Natural killer cell (primary cell): Measurements from ENCODE around the gene APC2. TPM values are rescaled to one million over a fixed set of nuclear protein-coding genes. Genes with fewer than 3 reads are reported as not detected.

Experiments
- ATAC-seq, 3 donors: fragments of 150-1000 bp in 2 of 3; fragments of 200-7000 bp in 1 of 3; cut with Tn5 transposase; 1 replicate in 1 of 3; 2 replicates in 2 of 3; pipeline ENCODE4 v1.10.0; 2021; ENCODE audit warnings: mild to moderate bottlenecking in 2 of 3, moderate library complexity in 2 of 3
- DNase-seq, 2 donors: peaks; one replicate each; pipeline versions ENCODE4 v3.0.0 to v3.0.0-alpha.2; 2013 to 2021; ENCODE audit warnings: mixed read lengths in 1 of 2
- H3K27ac ChIP-seq: one replicate; pipeline ENCODE4 v1.5.1; 2013; ENCODE audit warnings: mild to moderate bottlenecking, low read length
- H3K27me3 ChIP-seq: one replicate; pipeline ENCODE4 v1.6.1; 2013; ENCODE audit warnings: low read length; ENCODE audit not compliant: control insufficient read depth, insufficient read depth
- H3K36me3 ChIP-seq: one replicate; pipeline ENCODE4 v1.6.1; 2013; ENCODE audit warnings: low read length; ENCODE audit not compliant: control insufficient read depth, insufficient read depth
- H3K4me1 ChIP-seq: one replicate; pipeline ENCODE4 v1.6.1; 2013; ENCODE audit warnings: low read length; ENCODE audit not compliant: control insufficient read depth, insufficient read depth
- H3K4me3 ChIP-seq: one replicate; pipeline ENCODE4 v1.5.1; 2013; ENCODE audit warnings: low read length
- H3K9me3 ChIP-seq: one replicate; pipeline ENCODE4 v1.6.1; 2013; ENCODE audit warnings: low read length; ENCODE audit not compliant: control insufficient read depth, insufficient read depth
- H3K27ac Mint-ChIP-seq, 2 donors: one replicate each; pipeline ENCODE4 v1.8.0; 2022; ENCODE audit warnings: mild to moderate bottlenecking in 2 of 2, mixed read lengths in 2 of 2, moderate library complexity in 1 of 2
- H3K27me3 Mint-ChIP-seq, 2 donors: one replicate each; pipeline ENCODE4 v1.8.0; 2022; ENCODE audit warnings: low read depth in 2 of 2, mixed read lengths in 2 of 2
- H3K36me3 Mint-ChIP-seq: one replicate; pipeline ENCODE4 v1.8.0; 2022; ENCODE audit warnings: mixed read lengths
- H3K4me1 Mint-ChIP-seq, 2 donors: one replicate each; pipeline ENCODE4 v1.8.0; 2022; ENCODE audit warnings: mixed read lengths in 2 of 2
- H3K4me3 Mint-ChIP-seq: one replicate; pipeline ENCODE4 v1.8.0; 2022; ENCODE audit warnings: mild to moderate bottlenecking, moderate library complexity, mixed read lengths
- H3K9me3 Mint-ChIP-seq, 2 donors: one replicate each; pipeline ENCODE4 v1.8.0; 2022; ENCODE audit warnings: mixed read lengths in 2 of 2
- CTCF ChIP-seq: fragments of 200-600 bp; IDR thresholded peaks from one replicate; pipeline ENCODE4 v1.8.0; 2022; ENCODE audit warnings: antibody characterized with exemption
- WGBS: methylation state at CpG from one replicate; pipeline ENCODE4 v1.1.7; 2013; ENCODE audit warnings: missing lambda C conversion rate; ENCODE audit not compliant: insufficient coverage; 5-methylcytosine and 5-hydroxymethylcytosine counted together
- intact Hi-C: fragments of 100-400 bp; cut with micrococcal nuclease; formaldehyde crosslinking; loops from one replicate; pipeline ENCODE4 v1.14.2; 2022
- total RNA-seq, 4 donors: library from RNA; stranded (reverse); fragments of 120-200 nt in 1 of 4; gene quantifications; one replicate each; pipeline versions ENCODE4 v1.2.3 to v1.2.4, GENCODE V29; 2013 to 2022

Gene APC2
- total RNA-seq, 3 donors from 2014 or later (not counting 1 experiment from before 2014, with no cell fraction given): 0.14 to 0.58 (median 0.27) TPM

GRCh38 chr19:1430246-1430645 lies 19.7 kb upstream of the APC2 start:
- TF ChIP-seq CTCF: no peak
- ATAC-seq (no peak), DNase-seq (no peak)
- H3K4me1 Mint-ChIP-seq: no peaks in the 10 kb centered on the region
- H3K4me3 Mint-ChIP-seq: no peak overlapping the region
- Histone ChIP-seq H3K4me3 (no peak overlapping the region), H3K27ac (no peak overlapping the region), H3K4me1 (no peaks in the 10 kb centered on the region), H3K36me3 (peaks cover 66% of the 10 kb centered on the region), H3K9me3 (no peaks in the 10 kb centered on the region), H3K27me3 (no peaks in the 10 kb centered on the region)
- intact Hi-C loops: no loop called here
- no peaks in the 10 kb centered on the region for H3K27me3 Mint-ChIP-seq
- no peak overlapping the region for H3K27ac Mint-ChIP-seq
- H3K36me3 Mint-ChIP-seq: no peaks in the 10 kb centered on the region
- 97% methylated on average over 11 of the region's 14 CpGs for WGBS
- H3K9me3 Mint-ChIP-seq: no peaks in the 10 kb centered on the region

- intact Hi-C loops: no loop called here
- no peaks in the 10 kb centered on the region for H3K4me1 ChIP-seq
- 95% methylated on average over 24 of the region's 24 CpGs for WGBS
- Mint-ChIP-seq H3K36me3 (no peaks in the 10 kb centered on the region), H3K4me1 (no peaks in the 10 kb centered on the region), H3K9me3 (no peaks in the 10 kb centered on the region), H3K27me3 (no peaks in the 10 kb centered on the region), H3K4me3 (no peak overlapping the region), H3K27ac (peak overlapping the region in 1 of 2 donors; percentile 44)
- no peak overlapping the region for H3K27ac ChIP-seq
- H3K4me3 ChIP-seq: no peak overlapping the region
- no peak for TF ChIP-seq CTCF
- no peaks in the 10 kb centered on the region for H3K27me3 ChIP-seq
- no peaks in the 10 kb centered on the region for H3K9me3 ChIP-seq
- H3K36me3 ChIP-seq: peaks cover 57% of the 10 kb centered on the region
- DNase-seq (no peak), ATAC-seq (no peak)
These were observed 18.0 kb upstream of the APC2 start for GRCh38 chr19:1431759-1432506.

GRCh38 chr19:1432507-1432887 lies 17.4 kb upstream of the APC2 start:
- H3K9me3 ChIP-seq: no peaks in the 10 kb centered on the region
- no peaks in the 10 kb centered on the region for H3K27me3 ChIP-seq
- DNase-seq: no peak
- no peak for TF ChIP-seq CTCF
- peaks cover 57% of the 10 kb centered on the region for H3K36me3 ChIP-seq
- H3K27me3 Mint-ChIP-seq: no peaks in the 10 kb centered on the region
- H3K4me1 Mint-ChIP-seq: no peaks in the 10 kb centered on the region
- H3K27ac ChIP-seq: no peak overlapping the region
- H3K4me3 ChIP-seq: no peak overlapping the region
- no peak overlapping the region for H3K4me3 Mint-ChIP-seq
- 97% methylated on average over 16 of the region's 16 CpGs for WGBS
- intact Hi-C loops: no loop called here
- H3K4me1 ChIP-seq: peaks cover under 1% of the 10 kb centered on the region
- peak overlapping the region in 1 of 2 donors; percentile 44 for H3K27ac Mint-ChIP-seq
- H3K36me3 Mint-ChIP-seq: no peaks in the 10 kb centered on the region
- ATAC-seq: no peak
- no peaks in the 10 kb centered on the region for H3K9me3 Mint-ChIP-seq
